Heart left ventricle (tissue), 13 donors: ENCODE measurements around the gene ANKLE1.

Experiments
- CTCF ChIP-seq, 12 donors: fragments of 200-600 bp; sonication (generic) in 4 of 12; IDR thresholded peaks; one replicate each; pipeline versions ENCODE4 v1.5.0 to v1.8.0; 2018 to 2022; ENCODE audit warnings: antibody characterized with exemption in 12 of 12, mild to moderate bottlenecking in 5 of 12
- POLR2A ChIP-seq, 2 donors: fragments of 450-650 bp; IDR thresholded peaks; one replicate each; pipeline ENCODE4 v1.6.1; 2017; ENCODE audit warnings: antibody characterized with exemption in 2 of 2, mild to moderate bottlenecking in 2 of 2, moderate library complexity in 2 of 2
- donor health status: ischemic (EF 13 %, LVEDD 7.1; RV severe dilation, severe dysfunction).
- donor health status: DM: no; HTN: yes; CAD: no.
- donor health status: DM: no; HTN: no; CAD: no.
- donor health status: ischemic (EF 25% LVEDD 6.9; RV normal size, moderate dysfunction).
- donor health status: ischemic (EF 25% LVEDD 5.7; RV mildly dilated, moderate dysfunction).
- donor health status: ischemic (EF 35%, LVEDD 5.7; RV mildly dilated, moderate dysfunction).
- donor health status: nonischemic (EF 11% LVEDD 7.7; RV severe dilation, severe dysfunction).
- donor health status: DM: yes; HTN: yes; CAD: no.
- donor health status: PGD.
- donor health status: ischemic (EF 29% LVEDD 5.4; RV normal size, mild dysfunction).
- donor health status: nonischemic (EF 23%, LVEDD 6.1; RV moderate dilation, normal function).

- no peak for TF ChIP-seq POLR2A (IDR thresholded peaks at IDR 0.05)
- no peak for TF ChIP-seq CTCF (IDR thresholded peaks at IDR 0.05)
These were observed 38.7 kb downstream of the ANKLE1 start for GRCh38 chr19:17320435-17320834.
